Suppressor macrophage treated with lipopolysaccharide for 1 hour (primary cell): ENCODE results near the gene PI4KA.
A peak's percentile ranks its signal among the peaks of the same experiment; 100 is the strongest.
"Not testable (repeated sequence)": the region's sequence is repeated elsewhere in the genome, so short reads cannot be mapped to it uniquely, and the experiment has no call there.

Experiments
- DNase-seq, 3 donors: peaks; one replicate each; pipeline ENCODE4 v3.0.0-alpha.2; 2020 to 2022

The PI4KA gene

DNA sequence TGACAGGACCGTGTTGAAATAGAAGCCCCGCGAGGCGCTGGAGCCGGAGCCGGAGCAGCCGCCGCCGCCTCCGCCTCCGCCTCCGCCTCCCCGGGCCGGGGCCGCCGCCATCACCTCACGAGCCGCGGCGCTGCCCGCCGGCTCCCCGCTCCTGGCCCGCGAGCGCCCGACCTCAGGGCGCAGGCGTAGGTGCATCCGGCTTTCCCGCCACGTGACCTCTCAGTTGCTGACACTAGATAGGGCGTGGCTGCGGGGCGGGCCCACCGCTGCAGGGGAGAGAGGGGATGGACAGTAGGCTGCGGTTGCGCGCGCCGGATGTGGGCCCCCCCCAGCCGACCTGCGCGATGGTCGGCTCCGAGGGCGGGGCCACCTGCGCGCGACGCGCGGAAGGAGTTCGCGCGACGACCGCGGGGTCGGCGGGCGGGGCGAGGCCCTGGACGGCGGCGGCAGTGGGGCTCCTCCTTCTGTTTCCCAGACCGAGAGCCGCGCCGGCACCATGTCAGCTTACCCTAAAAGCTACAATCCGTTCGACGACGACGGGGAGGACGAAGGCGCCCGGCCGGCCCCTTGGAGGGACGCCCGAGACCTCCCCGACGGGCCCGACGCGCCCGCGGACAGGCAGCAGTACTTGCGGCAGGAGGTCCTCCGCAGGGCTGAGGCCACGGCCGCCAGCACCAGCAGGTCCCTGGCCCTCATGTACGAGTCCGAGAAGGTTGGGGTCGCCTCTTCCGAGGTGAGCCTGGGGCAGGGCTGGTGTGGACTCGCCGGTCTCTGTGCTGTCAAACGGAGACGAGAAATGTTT is at the start of gene PI4KA, which contains the start of gene SNAP29:
TSS of gene PI4KA (minus strand) at position 197 of the 802 bp plus-strand sequence. CDS start at position 111, 86 bp downstream.
TSS of gene SNAP29 (plus strand) at position 393 of the 802 bp plus-strand sequence. CDS start at position 497, 104 bp downstream.
- DNase-seq = peak; percentile 98 to 99 (median 99)

DNA sequence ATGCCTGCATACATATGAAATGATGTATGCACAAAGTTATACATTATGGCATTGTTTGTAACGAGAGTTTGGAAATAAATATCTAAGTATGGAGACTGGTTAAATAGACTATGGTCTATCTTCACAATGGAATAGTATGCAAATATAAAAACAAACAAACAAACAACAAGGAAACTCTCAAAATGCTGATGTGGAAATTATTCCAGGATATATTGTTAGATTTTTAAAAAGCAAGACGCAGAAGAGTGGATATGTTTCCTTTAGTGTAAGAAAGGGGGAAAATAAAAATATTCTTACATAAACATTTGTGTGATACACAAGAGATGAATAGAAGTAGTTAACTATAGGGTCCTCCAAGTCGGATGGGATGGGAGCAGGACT is 47.8 kb upstream of the PI4KA start:
- DNase-seq = no peak

DNA sequence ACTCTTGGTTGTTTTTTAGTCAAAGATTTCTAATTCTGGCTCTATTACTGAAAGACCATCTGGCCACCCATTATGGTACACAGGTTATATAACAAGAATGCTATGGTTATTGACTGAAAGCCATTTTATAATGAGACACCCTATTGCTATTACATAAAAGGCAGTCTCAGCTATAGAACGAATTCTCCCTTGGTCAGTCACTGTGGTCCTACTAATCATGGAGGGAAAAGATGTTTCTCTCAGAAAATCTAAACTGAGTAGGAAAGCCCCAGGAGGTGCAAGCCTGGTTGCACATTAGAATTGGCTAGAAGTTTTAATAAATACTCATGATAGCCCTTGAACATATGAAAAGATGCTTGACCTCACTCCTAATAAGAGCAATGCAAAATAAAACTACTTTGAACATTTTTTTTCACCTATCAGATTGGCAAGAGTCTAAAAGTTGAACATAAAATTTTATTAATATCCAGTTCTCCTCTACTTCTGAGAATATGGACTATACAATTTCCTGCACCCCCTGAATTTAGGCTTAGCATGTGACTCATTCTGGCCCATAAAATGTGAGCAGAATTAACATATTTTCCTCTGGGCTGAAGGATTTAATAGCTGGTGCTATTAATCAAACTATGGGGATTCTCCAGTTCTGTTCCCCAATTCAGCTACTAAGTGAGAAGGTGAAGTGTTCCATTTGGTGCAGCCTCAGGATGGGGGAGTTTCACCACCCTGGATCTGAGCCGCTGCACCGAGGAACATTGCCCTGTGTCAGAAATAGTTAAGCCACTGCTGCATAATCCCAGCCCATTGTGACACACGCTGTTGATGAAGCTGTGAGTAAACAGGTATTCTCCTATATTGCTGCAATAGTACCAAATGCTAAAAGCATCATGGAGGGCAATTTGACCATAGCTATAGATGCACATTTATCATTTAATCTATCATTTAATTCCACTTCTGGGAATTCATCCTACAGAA is 47.1 kb upstream of the PI4KA start:
- no peak for DNase-seq

DNA sequence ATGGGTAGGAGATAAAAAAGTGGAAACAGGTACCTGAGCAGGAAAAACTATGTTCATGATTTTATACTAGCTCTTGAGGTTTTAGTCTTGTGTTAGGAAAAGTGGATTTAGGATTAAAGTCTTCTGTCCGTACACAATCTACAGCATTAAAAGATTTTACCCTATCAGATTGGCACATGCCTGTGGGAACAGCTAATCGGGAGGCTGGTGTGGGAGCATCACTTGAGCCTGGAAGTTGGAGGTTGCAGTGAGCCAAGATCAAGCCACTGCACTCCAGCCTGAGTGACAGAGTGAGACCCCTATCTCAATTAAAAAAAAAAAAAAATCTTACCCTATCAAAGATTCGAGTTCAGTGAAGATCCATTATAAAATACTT is 46.4 kb upstream of the PI4KA start:
- no peak for DNase-seq

DNA sequence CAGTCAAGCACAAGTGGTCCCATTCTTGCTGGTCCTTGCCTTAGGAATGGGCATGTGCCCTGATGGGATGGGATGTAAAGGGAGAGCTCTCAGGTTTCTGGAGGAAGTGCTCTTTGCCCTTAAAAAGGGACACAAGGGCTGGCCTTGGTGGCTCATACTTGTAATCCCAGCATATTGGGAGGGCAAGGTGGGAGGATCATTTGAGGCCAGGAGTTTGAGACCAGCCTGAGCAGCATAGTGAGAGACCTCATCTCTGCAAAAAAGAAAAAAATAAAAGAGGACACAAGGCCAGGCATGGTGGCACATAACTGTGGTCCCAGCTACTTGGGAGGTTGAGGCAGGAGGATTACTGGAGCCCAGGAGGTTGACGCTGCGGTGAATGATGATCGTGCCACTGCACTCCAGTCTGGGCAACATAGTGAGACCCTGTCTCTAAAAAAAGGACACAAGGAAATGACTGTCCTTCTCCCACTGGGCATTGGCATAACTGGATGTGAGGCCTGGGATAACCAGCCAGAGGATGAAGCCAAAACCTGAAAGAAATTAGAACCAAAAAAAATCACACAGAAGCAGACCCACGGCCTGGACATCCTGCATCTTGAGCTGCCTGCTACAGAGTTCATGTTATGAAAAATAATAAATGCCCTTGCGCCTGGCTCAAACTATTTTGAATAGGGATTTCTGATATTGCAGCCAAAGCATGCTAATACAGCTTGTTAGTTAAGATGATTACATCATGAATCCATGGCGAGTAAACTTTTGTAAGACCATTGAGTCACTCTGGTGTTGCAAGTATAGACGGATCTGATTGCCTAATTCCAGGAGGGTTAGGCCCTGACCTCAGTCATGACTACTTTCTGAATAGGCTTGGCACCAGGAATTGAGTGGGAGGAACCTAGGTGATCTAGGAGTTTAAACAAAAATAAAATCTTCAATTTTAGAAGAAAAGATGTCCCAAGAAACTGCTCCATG is 45.7 kb upstream of the PI4KA start:
- peak; percentile 88 to 99 (median 98) for DNase-seq

DNA sequence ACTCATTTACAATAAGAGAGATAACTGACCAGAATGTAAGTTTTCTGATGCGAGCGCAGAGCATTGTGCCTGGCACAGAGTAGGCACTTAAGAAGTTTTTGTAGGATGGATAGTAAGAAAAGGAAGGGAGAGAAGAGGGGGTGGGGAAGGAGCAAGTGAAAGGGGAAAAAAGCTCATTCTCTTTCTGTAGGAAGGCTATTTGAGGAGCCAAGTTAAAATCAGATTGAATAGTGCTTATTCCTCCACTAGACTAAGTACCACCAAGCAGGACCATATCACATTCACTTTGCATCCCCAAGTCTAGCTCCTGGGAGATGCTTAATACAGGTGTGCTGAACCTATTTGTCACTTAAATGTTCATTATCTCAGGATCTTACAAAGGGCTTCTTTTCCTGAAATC is 44.5 kb upstream of the PI4KA start:
- no peak for DNase-seq

DNA sequence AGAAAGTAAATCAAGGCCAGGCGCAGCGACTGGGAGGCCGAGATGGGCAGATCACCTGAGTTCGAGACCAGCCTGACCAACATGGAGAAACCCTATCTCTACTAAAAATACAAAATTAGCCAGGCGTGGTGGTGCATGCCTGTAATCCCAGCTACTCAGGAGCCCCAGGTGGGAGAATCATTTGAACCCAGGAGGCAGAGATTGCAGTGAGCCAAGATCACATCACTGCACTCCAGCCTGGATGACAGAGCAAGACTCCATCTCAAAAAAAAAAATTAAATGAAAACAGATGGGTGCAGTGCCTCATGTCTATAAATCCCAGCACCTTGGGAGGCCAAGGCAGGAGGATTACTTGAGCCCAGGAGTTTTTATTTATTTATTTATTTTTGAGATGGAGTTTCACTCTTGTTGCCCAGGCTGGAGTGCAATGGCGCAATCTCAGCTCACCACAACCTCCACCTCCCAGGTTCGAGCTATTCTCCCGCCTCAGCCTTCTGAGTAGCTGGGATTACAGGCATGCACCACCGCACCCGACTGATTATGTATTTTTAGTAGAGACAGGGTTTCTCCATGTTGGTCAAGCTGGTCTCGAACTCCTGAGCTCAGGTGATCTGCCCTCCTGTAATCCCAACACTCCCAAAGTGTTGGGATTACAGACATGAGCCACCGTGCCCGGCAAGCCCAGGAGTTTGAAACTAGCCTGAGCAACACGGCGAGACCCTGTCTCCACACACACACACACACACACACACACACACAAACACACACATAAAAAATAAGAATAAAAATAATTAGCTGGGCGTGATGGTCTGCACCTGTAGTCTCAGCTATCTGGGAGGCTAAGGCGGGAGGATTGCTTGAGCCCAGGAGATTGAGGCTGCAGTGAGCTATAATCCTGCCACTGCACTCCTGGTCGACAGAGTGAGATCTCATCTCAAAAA is 42.8 kb upstream of the PI4KA start:
- not testable (repeated sequence) for DNase-seq

DNA sequence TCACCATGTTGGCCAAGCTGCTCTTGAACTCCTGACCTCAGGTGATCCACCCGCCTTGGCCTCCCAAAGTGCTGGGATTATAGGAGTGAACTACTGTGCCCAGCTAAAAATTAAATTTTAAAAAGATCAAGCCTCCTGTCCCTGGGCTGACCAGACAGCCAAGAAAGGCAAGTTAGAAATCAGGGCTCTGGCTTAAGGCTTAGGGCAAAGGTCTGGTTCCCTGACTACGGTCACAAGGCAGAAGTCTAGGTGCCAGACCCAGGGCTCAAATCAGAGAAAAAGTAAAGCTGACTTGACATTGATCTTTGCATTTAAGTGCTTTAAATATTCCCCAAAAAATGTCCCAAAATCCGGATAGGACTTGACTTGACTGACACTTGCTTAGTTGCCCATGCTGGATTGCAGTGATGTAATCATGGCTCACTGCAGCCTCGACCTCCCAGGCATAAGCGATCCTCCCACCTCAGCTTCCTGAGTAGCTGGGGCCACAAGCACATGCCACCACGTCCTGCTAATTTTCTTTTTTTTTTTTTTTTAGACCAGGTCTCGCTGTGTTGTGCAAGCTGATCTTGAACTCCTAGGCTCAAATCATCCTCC is 41.3 kb upstream of the PI4KA start:
- DNase-seq = no peak

DNA sequence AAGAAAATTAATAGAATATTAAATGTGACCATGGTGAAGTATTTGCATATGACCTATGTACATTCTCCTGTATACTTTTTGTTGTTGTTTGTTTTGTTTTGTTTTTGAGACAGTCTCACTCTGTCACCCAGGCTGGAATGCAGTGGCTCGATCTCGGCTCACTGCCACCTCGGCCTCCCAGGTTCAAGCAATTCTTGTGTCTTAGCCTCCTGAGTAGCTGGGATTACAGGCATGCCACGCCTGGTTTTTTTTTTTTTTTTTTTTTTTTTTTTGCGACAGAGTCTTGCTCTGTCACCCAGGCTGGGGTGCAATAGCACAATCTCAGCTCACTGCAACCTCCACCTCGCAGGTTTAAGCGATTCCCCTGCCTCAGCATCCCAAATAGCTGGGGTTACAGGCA is 39.1 kb upstream of the PI4KA start:
- DNase-seq = not testable (repeated sequence)

DNA sequence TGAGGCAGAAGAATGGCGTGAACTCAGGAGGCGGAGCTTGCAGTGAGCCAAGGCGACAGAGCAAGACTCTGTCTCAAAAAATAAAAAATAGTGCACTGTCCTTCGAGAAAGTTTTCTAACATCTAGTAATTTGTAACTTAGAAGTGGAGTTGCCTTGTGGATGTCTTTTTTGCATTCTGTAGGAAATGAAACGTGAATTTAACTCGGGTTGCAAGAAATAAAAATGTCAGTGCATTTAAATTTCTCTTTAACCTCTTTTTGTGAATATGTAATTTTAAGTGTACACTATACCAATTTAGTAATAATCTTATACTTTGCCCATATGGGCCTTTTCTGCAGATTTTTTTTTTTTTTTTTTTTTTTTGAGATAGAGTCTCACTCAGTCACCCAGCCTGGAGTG is 32.4 kb upstream of the PI4KA start:
- DNase-seq = no peak

DNA sequence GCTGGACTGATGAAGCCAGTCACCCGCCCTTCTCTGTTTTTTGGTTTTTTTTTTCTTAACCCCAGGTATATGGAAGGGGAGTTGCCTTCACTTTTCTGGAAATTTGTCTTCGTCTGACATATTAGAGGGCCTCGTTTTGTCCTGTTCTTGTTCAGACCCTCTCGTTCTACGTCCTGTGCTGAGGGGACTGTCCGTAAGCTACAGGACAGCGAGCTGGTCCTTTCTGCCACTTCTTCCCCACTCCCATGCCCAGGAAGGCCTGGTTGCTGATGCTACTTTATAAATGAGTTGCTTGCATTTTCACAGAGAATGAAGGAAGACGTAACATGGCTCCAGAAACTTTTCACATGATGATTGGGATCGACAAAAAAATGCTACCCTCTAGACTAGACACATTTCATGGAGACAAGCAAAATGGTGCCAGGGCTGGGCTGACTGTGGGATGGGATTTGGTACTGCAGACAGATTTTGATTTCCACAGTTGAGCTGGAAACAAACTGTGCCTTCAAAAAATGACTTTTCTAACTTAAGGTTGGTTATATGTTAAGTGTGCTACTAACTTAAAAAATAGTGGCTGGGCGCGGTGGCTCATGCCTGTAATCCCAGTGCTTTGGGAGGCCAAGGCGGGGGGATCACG is 31.4 kb upstream of the PI4KA start:
- no peak for DNase-seq

DNA sequence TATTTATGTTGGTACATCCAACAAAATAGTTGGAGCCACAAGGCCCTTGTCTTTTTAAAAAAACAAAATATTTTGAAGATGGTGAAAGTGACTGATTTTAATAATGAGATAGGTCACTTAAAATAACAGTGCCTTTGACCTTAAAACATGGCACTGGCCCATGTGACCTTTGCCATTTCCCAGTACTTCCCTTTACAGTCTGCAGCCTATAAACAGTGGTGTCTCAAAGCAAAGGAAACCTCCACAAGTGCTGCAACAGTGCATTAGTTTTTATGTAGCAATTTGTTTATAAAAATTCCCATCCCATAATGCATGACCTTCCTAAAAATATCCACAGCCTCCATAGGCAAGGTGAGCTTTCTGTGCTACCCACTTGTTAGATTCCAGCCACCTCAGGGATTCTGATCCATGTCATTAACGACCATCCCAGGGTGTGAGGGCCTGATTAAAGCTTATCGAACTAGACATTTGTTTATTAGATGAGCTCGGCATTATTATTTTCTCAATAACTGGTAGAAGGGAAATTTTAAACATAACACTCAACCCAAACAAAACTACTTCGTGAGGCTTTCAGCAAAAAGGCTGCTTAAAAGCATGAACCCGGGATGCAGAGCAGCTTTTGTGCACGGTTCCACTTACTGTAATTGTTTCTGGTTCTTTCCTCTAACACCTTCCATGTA is 30.6 kb upstream of the PI4KA start:
- DNase-seq = peak; percentile 32 to 37 (median 33)

DNA sequence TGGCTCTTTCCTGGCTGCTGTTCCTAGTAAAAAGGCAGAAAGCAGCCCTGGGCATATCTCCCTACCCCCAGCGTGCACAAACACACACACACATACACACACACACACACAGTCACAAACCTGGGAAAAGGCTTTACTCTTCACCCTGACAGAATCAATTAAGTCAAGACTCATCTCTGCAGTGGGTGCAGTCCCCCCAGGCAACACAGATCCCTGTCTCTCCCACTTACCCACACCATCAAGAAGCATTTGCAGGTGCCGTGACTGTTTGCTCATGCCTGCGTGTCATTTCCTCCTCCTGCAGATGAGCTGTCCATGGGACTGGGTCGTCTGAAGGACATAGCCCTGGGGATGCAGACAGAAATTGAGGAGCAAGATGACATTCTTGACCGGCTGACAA is 28.8 kb upstream of the PI4KA start:
- DNase-seq = no peak

DNA sequence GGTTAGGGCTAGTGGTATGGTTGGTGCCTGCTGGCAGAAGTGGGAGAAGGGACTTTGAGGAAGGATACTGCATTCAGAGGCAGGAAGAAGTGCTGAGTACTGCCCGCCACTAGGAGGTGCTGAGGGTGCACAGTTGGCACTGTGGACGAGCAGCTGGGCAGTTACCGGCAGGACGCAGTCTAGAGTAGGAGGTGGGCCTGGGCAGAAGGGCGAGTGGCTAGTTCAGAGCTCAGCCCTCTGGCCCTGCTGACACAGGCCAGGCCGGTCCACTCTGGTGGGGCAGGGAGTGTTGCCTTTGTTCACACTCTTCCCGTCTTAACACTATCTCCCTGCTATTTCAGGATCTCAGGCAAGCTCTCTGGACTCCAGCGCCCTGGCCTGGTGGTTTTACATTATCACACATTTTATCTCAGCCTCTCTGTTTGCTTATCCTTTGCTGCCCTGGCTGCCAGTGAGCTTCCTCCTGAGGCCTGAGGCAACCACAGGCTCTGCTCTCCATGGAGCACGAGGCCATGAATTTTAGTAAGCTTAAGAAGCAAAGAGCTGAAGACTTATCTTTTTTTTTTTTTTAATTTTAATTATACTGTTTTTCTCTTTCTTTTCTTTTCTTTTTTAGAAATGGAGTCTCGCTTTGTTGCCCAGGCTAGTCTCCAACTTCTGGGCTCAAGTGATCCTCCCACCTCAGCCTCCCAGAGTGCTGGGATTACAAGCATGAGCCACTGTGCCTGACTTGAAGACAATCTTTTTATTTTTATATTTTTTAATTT is 27.1 kb upstream of the PI4KA start:
- peak; percentile 89 to 91 (median 90) for DNase-seq

DNA sequence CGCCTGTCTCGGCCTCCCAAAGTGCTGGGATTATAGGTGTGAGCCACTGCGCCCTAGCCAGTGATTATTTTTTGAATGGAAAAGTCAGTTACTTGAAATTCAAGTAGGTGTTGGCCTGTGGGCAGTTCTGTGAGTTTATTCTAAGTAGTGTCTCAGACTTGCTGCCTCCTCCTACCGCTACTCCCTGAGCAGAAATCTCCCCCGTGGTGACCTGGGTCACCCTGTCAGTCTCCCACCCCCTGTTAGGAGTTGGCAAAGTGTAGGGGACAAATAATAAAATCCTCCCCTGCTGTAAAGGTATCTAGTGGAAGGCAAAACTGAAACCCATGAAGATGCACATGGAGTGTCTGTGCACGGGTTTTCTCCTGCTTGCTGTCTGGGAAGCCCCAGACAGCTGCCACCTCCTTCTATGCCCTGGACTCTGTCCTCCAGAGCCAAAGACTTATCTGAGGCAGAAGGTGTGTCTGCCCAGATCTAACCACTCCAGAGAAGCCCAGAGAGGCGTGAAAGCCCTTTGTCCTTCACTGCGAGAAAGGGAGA is 26.5 kb upstream of the PI4KA start:
- DNase-seq = no peak

DNA sequence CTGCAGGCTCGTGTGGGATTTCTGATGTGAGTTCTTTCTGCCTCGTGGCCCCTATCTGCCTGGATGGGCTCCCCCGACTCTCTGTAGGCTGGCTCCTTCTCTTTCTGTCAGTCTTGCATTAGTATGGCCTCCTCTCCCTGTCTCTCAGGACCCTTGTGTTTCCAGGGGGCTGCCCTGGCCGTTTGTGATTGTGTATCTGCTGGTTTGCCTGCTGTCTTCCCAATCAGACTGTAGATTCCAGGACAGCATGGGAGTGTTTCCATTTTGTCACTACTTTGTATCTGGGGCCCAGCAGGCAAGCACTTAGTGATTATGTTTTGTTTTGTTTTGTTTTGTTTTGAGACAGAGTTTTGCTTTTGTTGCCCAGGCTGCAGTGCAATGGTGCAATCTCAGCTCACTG is 25.8 kb upstream of the PI4KA start:
- DNase-seq = no peak

DNA sequence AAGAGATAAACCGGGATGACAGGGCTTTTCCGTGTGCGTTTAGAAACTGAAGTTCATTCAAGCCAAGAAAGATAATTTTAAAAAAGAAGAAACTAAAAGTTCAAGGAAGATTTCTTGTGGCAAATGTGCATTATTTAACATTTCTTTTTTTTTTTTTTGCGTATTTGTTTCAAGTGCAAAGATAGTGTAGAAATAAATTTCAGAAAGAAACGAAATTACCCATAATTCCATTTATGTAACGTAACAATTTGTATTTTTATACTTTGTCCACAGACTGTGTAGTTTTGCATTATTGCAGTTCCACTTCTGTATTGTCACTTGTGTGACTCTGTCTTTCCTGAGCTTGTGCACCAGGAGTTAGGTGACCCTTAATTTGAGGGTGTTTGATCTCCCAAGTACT is 24.2 kb upstream of the PI4KA start:
- no peak for DNase-seq
